GM12873 (cell line): ENCODE results near the gene MAD1L1.

Experiments
- CTCF ChIP-seq: IDR thresholded peaks from 2 replicates; pipeline ENCODE4 v1.5.1; 2012; ENCODE audit warnings: low read depth, mild to moderate bottlenecking, moderate library complexity, low read length, control low read depth; ENCODE audit not compliant: insufficient read depth; ENCODE audit errors: missing control alignments

The MAD1L1 gene

GRCh38 chr7:2237109-2237602 lies 4.4 kb upstream of the MAD1L1 start:
- no peak for TF ChIP-seq CTCF

- no peak for TF ChIP-seq CTCF
Observed at GRCh38 chr7:2233926-2234325, 1.2 kb upstream of the MAD1L1 start.

- no peak for TF ChIP-seq CTCF
Observed at GRCh38 chr7:2231992-2232765, 566 bp downstream of the MAD1L1 start.

- no peak for TF ChIP-seq CTCF
Observed at GRCh38 chr7:2230882-2231281, 1.9 kb downstream of the MAD1L1 start.

- TF ChIP-seq CTCF = no peak
Observed at GRCh38 chr7:2230226-2230625, 2.5 kb downstream of the MAD1L1 start.

- TF ChIP-seq CTCF = no peak
Observed at GRCh38 chr7:2229467-2229866, 3.3 kb downstream of the MAD1L1 start.

GRCh38 chr7:2228921-2229320 lies 3.8 kb downstream of the MAD1L1 start:
- TF ChIP-seq CTCF = no peak
